HG02973 (cell line): ENCODE results near the gene OR51I2.

Source experiments
- ATAC-seq: cut with Tn5 transposase; IDR thresholded peaks from one replicate; pipeline ENCODE4 v1.9.1; 2021; ENCODE audit warnings: moderate library complexity; ENCODE audit not compliant: unreplicated experiment

The OR51I2 gene, protein sequence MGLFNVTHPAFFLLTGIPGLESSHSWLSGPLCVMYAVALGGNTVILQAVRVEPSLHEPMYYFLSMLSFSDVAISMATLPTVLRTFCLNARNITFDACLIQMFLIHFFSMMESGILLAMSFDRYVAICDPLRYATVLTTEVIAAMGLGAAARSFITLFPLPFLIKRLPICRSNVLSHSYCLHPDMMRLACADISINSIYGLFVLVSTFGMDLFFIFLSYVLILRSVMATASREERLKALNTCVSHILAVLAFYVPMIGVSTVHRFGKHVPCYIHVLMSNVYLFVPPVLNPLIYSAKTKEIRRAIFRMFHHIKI

DNA sequence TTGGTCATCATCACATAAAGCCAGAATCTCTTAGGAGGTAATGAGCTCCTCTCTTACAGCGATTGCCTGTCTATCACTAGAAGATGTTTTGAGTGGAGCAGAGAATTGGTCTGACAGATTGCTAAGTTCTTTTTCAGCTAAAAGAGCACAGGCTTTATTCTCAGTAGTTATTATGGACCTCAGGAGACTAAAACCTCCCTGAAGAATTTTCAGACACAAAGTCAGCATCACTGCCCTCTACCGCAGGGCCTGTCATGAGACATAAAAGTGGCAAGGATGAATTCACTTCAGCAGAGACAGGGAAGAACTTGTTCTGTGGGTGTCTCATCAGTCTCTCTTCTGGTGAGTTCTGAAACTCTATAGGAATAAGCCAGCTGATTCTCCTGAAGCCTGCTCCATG, at the start of gene OR51I2:
OR51I2 (plus strand) TSS at position 301 of the 400 bp plus-strand sequence. CDS start 4,166 bp downstream, outside the sequence.
- no peak for ATAC-seq

- no peak for ATAC-seq
These were observed 44.0 kb upstream of the OR51I2 start for GRCh38 chr11:5405173-5405572.

DNA sequence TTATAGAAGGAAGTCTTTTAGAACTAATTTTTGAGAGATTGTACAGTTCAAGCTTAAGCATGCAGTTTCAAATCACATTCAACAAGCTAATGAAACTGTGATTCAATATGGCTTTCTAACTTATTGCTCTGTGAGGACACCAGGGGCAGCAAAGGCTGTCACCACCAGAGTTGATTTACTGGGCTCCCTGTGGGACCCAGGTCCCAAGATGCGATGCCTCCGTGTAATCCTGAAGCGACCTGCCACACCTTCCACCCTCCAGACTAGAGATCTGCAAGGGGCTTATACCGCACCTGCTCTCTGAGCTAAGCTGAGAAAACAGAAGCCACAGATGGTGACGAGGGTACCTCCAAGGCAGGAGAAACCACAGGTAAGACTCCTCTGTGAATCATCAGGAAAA, 28.1 kb upstream of the OR51I2 start:
- no peak for ATAC-seq

DNA sequence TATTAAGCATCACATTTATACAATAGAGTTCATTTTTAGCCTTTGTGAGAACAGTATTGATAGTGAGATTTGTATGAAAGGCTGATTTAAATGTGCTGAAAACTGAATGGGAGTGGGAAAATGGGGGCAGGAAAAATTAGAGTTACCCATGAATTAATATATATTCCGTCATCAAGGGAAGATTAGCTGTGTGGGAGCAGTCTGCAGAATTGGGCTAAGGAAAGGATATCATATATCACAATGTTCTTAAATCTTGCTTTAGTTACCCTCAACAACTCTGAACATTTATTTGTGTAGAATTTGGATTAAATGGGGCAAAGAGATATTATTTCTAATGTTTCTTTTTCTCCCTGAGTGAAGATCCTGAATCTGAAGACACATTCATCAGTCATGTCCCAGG, 27.3 kb upstream of the OR51I2 start, which contains the start of gene OR51Q1:
OR51Q1 (plus strand) TSS at position 301 of the 400 bp plus-strand sequence; CDS start at position 391, 90 bp downstream.
- no peak for ATAC-seq

DNA sequence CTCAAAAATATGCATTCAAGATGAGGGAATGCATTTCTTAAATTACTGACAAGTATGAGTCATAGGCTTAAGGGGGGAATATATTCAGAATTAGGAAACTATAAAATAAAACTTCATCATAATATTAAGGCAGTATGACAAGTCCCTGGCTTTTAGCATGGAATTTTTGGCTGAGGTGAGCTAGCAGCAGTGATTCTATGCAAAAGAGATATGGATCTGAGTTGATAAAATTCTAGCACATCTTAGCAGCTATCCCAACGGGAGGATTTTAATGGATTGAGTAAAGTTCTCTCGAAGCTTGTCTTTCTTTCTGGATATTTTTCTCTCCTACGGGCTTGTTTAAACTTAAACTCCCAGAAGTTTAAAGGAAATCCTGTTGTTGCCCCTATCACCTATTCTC, 26.0 kb upstream of the OR51I2 start:
- no peak for ATAC-seq

GRCh38 chr11:5441414-5441813, 7.7 kb upstream of the OR51I2 start, which contains the start of gene OR51I1:
TSS of gene OR51I1 (minus strand) at chr11:5441514. CDS start at chr11:5441514, 0 bp downstream.
- no peak for ATAC-seq

DNA sequence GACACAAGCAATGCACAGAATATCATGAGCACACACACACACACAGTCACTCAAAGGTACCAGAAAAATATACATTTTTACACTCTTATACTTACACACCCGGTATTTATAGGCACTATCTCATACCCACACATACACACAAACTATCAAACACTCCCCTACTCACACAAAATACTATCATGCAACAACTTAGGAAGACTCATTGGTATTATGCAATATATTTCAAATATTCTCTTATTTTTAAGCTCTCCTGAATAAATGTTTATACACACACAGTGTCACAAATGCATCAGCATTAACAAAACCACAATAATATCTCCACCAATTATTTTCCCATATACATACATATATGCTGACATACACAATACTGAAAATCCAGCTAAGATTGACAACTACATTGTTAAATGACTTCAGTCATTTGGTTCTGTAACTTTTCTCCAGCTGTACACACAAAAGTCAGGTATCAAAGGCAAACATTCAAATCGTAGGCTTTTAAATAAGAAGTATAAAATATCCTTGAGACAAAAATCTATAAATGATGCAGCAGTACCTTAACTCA, 5.2 kb upstream of the OR51I2 start:
- no peak for ATAC-seq

- no peak for ATAC-seq
These were observed 309 bp downstream of the OR51I2 start for GRCh38 chr11:5449432-5449831.

DNA sequence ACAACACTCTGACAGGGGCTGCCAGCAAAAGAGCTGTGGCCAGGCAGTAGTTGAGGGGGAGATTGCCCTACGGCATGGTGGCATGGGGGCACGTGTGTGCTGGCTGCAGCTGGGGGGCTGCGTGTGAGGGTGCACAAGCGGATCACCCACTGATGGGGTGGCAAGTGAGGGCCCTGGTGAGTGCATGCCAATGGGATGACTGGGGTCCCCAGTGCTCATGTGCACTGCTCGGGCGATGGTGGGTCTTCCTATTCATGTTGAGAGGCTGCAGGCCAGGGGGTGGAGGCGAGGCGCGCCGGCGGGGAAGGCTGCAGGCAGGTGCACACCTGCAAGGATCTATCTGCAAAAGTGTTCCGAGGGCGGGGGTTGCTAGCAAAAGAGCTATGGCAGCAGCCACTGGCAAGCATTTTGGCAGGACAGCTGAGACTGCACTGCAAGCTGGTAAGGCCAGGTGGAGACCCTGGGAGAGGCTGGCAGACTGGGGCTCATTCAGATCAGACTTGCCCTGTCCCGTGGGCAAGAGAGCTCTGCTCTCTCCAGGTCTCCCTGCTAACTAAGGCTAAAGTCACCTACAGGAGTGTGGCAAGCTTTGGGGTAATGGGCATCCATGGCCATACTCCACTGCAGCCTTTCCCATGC, 12.0 kb downstream of the OR51I2 start:
- no peak for ATAC-seq

DNA sequence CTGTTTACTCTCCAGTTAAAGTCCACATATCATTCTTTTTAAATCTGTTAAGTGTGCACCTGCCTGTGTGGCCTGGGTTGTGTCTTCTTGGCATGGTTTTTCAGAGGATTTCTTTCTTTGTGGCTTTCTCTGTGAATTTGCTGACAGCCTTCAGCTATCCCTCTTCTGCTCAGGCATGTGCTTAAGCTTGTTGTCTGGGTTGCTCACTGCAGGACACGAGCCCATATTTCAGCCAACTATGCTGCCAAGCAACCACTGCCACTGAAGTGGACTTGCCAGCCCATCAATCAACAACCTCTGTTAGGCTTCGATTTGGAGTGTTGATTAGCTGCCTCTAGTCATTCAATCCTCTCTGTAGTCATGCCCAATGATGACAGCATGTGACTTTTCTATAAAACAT, 18.4 kb downstream of the OR51I2 start:
- no peak for ATAC-seq

GRCh38 chr11:5473921-5474320, 24.8 kb downstream of the OR51I2 start:
- no peak for ATAC-seq

DNA sequence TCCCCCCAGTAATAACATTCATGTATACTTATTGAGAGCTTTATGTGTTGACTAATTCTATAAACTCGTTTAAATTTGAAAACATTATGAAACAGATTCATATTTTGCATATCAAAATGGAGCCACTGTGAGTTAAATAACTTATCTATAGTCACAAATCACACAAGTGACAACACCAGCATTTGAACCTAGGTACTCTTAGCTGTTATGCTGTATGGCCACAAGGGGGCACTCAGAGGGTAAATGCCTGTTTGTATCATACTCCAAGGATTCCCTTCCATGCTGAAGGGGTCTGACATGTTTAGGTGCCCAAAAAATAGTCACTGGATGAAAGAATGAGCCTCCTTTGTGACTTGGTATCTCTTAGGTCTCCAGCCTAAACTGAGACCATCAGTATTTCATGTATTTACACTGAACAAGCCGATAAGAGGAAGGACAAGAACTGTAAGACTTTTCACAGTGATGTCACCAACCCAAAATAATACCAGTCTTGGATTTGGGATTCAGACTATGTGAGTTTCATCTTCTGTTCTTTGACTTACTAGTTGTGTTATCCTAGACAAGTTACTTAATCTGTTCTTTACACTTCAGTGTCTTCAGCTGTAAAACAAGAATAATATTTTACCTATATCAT, 27.2 kb downstream of the OR51I2 start:
- ATAC-seq, result peak; percentile 78

- ATAC-seq, result no peak
These were observed 36.9 kb downstream of the OR51I2 start for GRCh38 chr11:5486003-5486402.

DNA sequence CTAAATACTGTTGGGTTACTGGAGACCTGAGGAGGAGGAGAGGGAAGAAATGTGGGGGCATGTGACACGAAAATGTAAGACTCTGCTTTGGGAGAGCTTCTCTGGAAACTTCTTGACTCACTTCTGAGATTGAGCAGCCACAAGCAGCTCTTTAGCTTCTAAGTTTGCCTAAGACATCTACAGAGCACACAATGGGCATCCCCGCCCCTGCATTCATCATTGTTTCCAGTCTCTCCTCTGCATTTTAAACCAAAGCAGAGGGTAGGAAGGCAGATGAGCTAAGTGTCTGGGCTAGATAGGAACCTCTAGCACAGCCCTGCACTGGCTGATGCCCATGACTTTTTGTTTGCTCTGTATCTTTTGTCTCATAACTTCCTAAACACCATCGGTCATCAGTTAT, 37.3 kb downstream of the OR51I2 start:
- no peak for ATAC-seq

- ATAC-seq, result no peak
These were observed 39.3 kb downstream of the OR51I2 start, which contains the start of gene OR52D1 for GRCh38 chr11:5488385-5488784. TSS of gene OR52D1 (plus strand) at chr11:5488685. CDS start at chr11:5488707, 22 bp downstream.

- no peak for ATAC-seq
These were observed 39.8 kb downstream of the OR51I2 start for GRCh38 chr11:5488798-5489399.

DNA sequence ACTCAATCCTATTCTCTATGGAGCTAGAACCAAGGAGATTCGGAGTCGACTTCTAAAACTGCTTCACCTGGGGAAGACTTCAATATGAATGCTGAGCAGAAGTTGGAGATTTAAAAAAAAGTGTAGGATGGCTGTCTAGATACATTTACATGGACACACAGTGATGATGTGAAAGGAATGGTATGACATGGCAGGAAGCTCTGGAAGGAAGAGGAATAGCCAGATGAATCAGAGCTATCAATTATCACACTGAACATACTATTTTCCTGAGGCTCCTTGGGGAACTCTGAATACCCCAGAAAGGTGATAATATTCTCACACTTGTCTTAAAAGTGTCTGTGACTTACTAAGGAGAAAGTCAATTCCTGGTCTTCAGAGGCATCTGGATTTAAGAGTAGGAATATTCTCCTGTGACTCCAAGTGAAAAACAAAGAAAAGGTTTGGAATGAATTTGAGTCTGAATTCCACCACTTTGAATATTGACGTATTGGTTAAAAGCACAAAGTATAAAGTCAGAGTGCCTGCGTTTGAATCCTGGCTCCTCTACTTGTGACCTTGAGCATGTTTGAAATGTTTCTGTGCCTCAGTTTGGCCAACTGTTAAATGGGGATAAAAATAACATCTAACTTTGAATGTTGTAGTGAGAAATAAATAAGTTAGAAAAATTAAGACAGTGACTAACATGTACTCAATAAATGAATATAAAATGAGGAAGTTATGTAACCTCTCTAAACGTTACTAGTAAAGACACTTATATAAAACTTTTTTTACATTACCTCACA, 40.6 kb downstream of the OR51I2 start:
- no peak for ATAC-seq

GRCh38 chr11:5499671-5500070, 50.5 kb downstream of the OR51I2 start:
- no peak for ATAC-seq

GRCh38 chr11:5500393-5500801, 51.3 kb downstream of the OR51I2 start:
- ATAC-seq, result no peak

GRCh38 chr11:5504403-5504921, 55.3 kb downstream of the OR51I2 start:
- ATAC-seq, result no peak
